Heart right ventricle (tissue), 16 donors: ENCODE measurements around the gene L2HGDH. TPM values are rescaled to one million over a fixed set of nuclear protein-coding genes. Genes with fewer than 3 reads are reported as not detected.
A peak's percentile ranks its signal among the peaks of the same experiment; 100 is the strongest.

Experiments used
- ATAC-seq, 8 donors: fragments of 200-7000 bp; cut with Tn5 transposase; one replicate each; pipeline ENCODE4 v1.9.1; 2020; ENCODE audit warnings: mild to moderate bottlenecking in 8 of 8, moderate library complexity in 8 of 8, moderate number of reproducible peaks in 1 of 8
- DNase-seq, 2 donors: peaks; one replicate each; pipeline ENCODE4 v3.0.0-alpha.2; 2020
- H3K27ac ChIP-seq, 10 donors: fragments of 200-600 bp; sonication (generic) in 2 of 10; one replicate each; pipeline versions ENCODE4 v1.5.0 to v1.8.0; 2020 to 2022; ENCODE audit warnings: mild to moderate bottlenecking in 3 of 10
- H3K27me3 ChIP-seq, 7 donors: fragments of 200-600 bp; one replicate each; pipeline ENCODE4 v1.8.0; 2021 to 2022; ENCODE audit warnings: mild to moderate bottlenecking in 2 of 7
- H3K36me3 ChIP-seq, 9 donors: fragments of 200-600 bp; sonication (generic) in 1 of 9; one replicate each; pipeline versions ENCODE4 v1.5.0 to v1.8.0; 2020 to 2022; ENCODE audit warnings: mild to moderate bottlenecking in 2 of 9
- H3K4me1 ChIP-seq, 9 donors: fragments of 200-600 bp; sonication (generic) in 1 of 9; one replicate each; pipeline versions ENCODE4 v1.5.0 to v1.8.0; 2020 to 2022; ENCODE audit warnings: mild to moderate bottlenecking in 4 of 9
- H3K4me3 ChIP-seq, 10 donors: fragments of 200-600 bp; sonication (generic) in 2 of 10; one replicate each; pipeline versions ENCODE4 v1.5.0 to v1.8.0; 2020 to 2022; ENCODE audit warnings: mild to moderate bottlenecking in 7 of 10, moderate library complexity in 2 of 10
- H3K9me3 ChIP-seq, 11 donors: fragments of 200-600 bp in 10 of 11; sonication (generic) in 2 of 11; one replicate each; pipeline versions ENCODE4 v1.5.0 to v1.8.0; 2013 to 2022; ENCODE audit warnings: mild to moderate bottlenecking in 2 of 11, control low read depth in 1 of 11, moderate library complexity in 1 of 11
- CTCF ChIP-seq, 9 donors: fragments of 200-600 bp; sonication (generic) in 2 of 9; IDR thresholded peaks; one replicate each; pipeline versions ENCODE4 v1.5.0 to v1.8.0; 2021 to 2022; ENCODE audit warnings: antibody characterized with exemption in 9 of 9, mild to moderate bottlenecking in 5 of 9, moderate library complexity in 1 of 9
- WGBS, 2 donors: extraction: QIAGEN DNeasy Blood & Tissue Kit; methylation state at CpG; one replicate each; pipeline ENCODE4 v1.1.7; 2013; ENCODE audit warnings: inconsistent platforms in 1 of 2; 5-methylcytosine and 5-hydroxymethylcytosine counted together
- intact Hi-C, 10 donors: fragments of 100-400 bp; cut with DNase I; formaldehyde crosslinking; loops; one replicate each; pipeline versions ENCODE4 v1.11.1 to v1.14.2; 2022
- polyA plus RNA-seq, 2 donors: library from polyadenylated mRNA; stranded (reverse); fragments of 200-250 nt; gene quantifications; one replicate each; pipeline ENCODE4 v1.2.3, GENCODE V29; 2013
- total RNA-seq, 10 donors: library from RNA; stranded (reverse); fragmentation: NEBNext Ultra II Directional in 3 of 10; extraction: Animal tissue kit (Norgen Biotek cat#: 25700) in 3 of 10; gene quantifications; one replicate each; pipeline versions ENCODE4 v1.2.1 to v1.2.4, GENCODE V29; 2021 to 2023
- donor health status: Arrhythmogenic right ventricular cardiomyopathy.
- donor health status: ischemic (EF 13 %, LVEDD 7.1; RV severe dilation, severe dysfunction).
- donor health status: healthy with polysubstance abuse.
- donor health status: DM: no; HTN: yes; CAD: no.
- donor health status: DM: no; HTN: no; CAD: no.
- donor health status: ischemic (EF 25% LVEDD 6.9; RV normal size, moderate dysfunction).
- donor health status: ischemic (EF 25% LVEDD 5.7; RV mildly dilated, moderate dysfunction).
- donor health status: healthy.
- donor health status: DM: yes; HTN: yes; CAD: no.
- donor health status: Ischemic cardiomyopathy.
- donor health status: ischemic (EF 35%, LVEDD 5.7; RV mildly dilated, moderate dysfunction).
- donor health status: nonischemic (EF 11% LVEDD 7.7; RV severe dilation, severe dysfunction).
- donor health status: DM: yes; HTN: yes; CAD: no.
- donor health status: PGD.
- donor health status: ischemic (EF 29% LVEDD 5.4; RV normal size, mild dysfunction).
- donor health status: nonischemic (EF 23%, LVEDD 6.1; RV moderate dilation, normal function).

Gene L2HGDH
- total and polyA plus RNA-seq, 12 donors: 1.9 to 15.5 (median 11.6) TPM

- Histone ChIP-seq H3K27ac (no peak overlapping the region), H3K4me3 (no peak overlapping the region), H3K9me3 (peaks cover 0 to 9% (median 0%) of the 10 kb centered on the region in 11 donors), H3K36me3 (peaks cover 0 to 17% (median 0%) of the 10 kb centered on the region in 9 donors), H3K4me1 (no peaks in the 10 kb centered on the region), H3K27me3 (no peaks in the 10 kb centered on the region)
- DNase-seq (no peak), ATAC-seq (no peak)
- intact Hi-C loops: no loop called here
- WGBS, 2 donors: 64 to 94% methylated on average over 3 of the region's 3 CpGs
- TF ChIP-seq CTCF (IDR thresholded peaks at IDR 0.05): no peak
Observed at GRCh38 chr14:50247245-50247644, 64.8 kb downstream of the L2HGDH start.

- H3K27me3 ChIP-seq: no peaks in the 10 kb centered on the region
- 93 to 98% methylated on average over 5 of the region's 5 CpGs for WGBS, 2 donors
Observed at GRCh38 chr14:50242566-50243310, 69.3 kb downstream of the L2HGDH start.

GRCh38 chr14:50242096-50242495, 69.9 kb downstream of the L2HGDH start:
- TF ChIP-seq CTCF (IDR thresholded peaks at IDR 0.05): no peak
- Histone ChIP-seq H3K4me3 (no peak overlapping the region), H3K36me3 (peaks cover 0 to 17% (median 0%) of the 10 kb centered on the region in 9 donors), H3K4me1 (peaks cover 0 to 4% (median 0%) of the 10 kb centered on the region in 9 donors), H3K27ac (no peak overlapping the region), H3K9me3 (no peaks in the 10 kb centered on the region), H3K27me3 (no peaks in the 10 kb centered on the region)
- ATAC-seq: no peak
- no peak for DNase-seq
- WGBS, 2 donors: 97% methylated on average over 1 of the region's 1 CpG
- intact Hi-C loops: no loop called here

More at GRCh38 chr14:50242566-50243310, 69.3 kb downstream of the L2HGDH start:
- intact Hi-C loops: no loop called here
- Histone ChIP-seq H3K36me3 (peaks cover 0 to 17% (median 0%) of the 10 kb centered on the region in 9 donors), H3K9me3 (no peaks in the 10 kb centered on the region), H3K4me1 (peaks cover 0 to 2% (median 0%) of the 10 kb centered on the region in 9 donors), H3K27ac (no peak overlapping the region), H3K4me3 (no peak overlapping the region)
- TF ChIP-seq CTCF (IDR thresholded peaks at IDR 0.05): no peak
- no peak for ATAC-seq
- no peak for DNase-seq

- Histone ChIP-seq H3K4me1 (peaks cover 0 to 11% (median 7%) of the 10 kb centered on the region in 9 donors), H3K27me3 (no peaks in the 10 kb centered on the region), H3K27ac (peak overlapping the region in 1 of 10 donors; percentile 35), H3K9me3 (no peaks in the 10 kb centered on the region), H3K36me3 (no peaks in the 10 kb centered on the region), H3K4me3 (no peak overlapping the region)
- WGBS, 2 donors: 36 to 53% methylated on average over 3 of the region's 3 CpGs
- ATAC-seq (no peak), DNase-seq (no peak)
- no peak for TF ChIP-seq CTCF (IDR thresholded peaks at IDR 0.05)
- intact Hi-C loops: no loop called here
Observed at GRCh38 chr14:50237427-50237826, 74.6 kb downstream of the L2HGDH start.
